C4-2B (cell line): ENCODE data around the gene MT1M.

Source experiments
- CTCF ChIP-seq: fragments of 450-650 bp; conservative IDR thresholded peaks from 2 replicates; pipeline ENCODE4 v1.5.1; 2017; ENCODE audit warnings: mild to moderate bottlenecking
- ZFX ChIP-seq: fragments of 450-650 bp; IDR thresholded peaks from 2 replicates; pipeline ENCODE4 v1.6.1; 2017

GRCh38 chr16:56673921-56674320 is 41.5 kb downstream of the MT1M start:
- TF ChIP-seq CTCF (peak; percentile 76), ZFX (no peak)
